GM12891 (cell line): ENCODE measurements around the gene LRIT1.

ENCODE experiments used
- POLR2A ChIP-seq: IDR thresholded peaks from 2 replicates; pipeline ENCODE4 v1.6.1; 2011; ENCODE audit warnings: low read depth, low read length, control low read depth
- POLR2AphosphoS5 ChIP-seq: IDR thresholded peaks from 2 replicates; pipeline ENCODE4 v1.6.1; 2011; ENCODE audit warnings: low read depth, low read length, control low read depth
- TAF1 ChIP-seq: IDR thresholded peaks from 2 replicates; pipeline ENCODE4 v1.6.1; 2011; ENCODE audit warnings: low read depth, low read length, control low read depth

DNA sequence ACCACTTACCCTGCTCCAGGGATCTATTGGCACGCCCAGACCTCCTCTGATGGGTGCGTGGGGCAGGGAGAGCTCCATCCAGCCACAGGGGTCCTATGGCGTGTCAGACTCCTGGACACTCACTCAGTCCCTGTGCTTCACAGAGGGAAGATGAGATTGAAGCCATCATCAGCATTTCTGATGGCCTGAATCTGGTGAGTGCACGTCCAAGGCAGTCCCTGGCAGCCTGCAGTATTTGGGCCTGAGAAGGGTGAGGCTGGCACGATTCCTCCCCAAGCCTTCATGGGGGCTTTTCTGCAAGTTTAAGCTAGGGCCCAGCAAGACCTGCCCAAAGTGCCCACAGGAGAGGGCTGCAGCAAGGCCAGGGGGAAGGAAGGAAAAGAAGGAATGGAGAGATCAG lies 43.7 kb downstream of the LRIT1 start:
- TF ChIP-seq POLR2AphosphoS5 (no peak), POLR2A (no peak), TAF1 (no peak)
